IMR-90 (cell line): ENCODE data around the gene IGF1R. TPM values are rescaled to one million over a fixed set of nuclear protein-coding genes. Genes with fewer than 3 reads are reported as not detected.
A peak's percentile ranks its signal among the peaks of the same experiment; 100 is the strongest.

Source experiments
- ATAC-seq: fragments of 200-7000 bp; cut with Tn5 transposase; 2 replicates; pipeline ENCODE4 v1.9.1; 2020; ENCODE audit warnings: low read depth, mild to moderate bottlenecking, moderate library complexity
- BruUV-seq: library from RNA; stranded (reverse); fragments of 400-500 nt; replicated peaks from 2 replicates; lab custom pipeline; 2021; lab: Mats Ljungman, UMichigan
- CTCF ChIA-PET: fragments of 300-600 bp; formaldehyde crosslinking; extraction: SDS; loops from one replicate; lab custom pipeline; 2021; ENCODE audit warnings: antibody characterized with exemption; lab: Yijun Ruan, JAX
- POLR2A ChIA-PET: fragments of 300-600 bp; sonication (Branson Sonifier 250); formaldehyde crosslinking; loops from one replicate; lab custom pipeline; 2022; ENCODE audit warnings: antibody characterized with exemption; ENCODE audit not compliant: unreplicated experiment; lab: Charles Lee
- DNase-seq: peaks from one replicate; pipeline ENCODE4 v3.0.0; 2013
- H2AFZ ChIP-seq: replicated peaks from 2 replicates; pipeline ENCODE3; 2013; ENCODE audit warnings: low read length, mild to moderate bottlenecking; ENCODE audit not compliant: poor library complexity
- H2AK5ac ChIP-seq: 2 replicates; pipeline ENCODE4 v1.6.1; 2013; ENCODE audit warnings: low read depth, low read length, inconsistent platforms
- H2AK9ac ChIP-seq: replicated peaks from 2 replicates; pipeline ENCODE3; 2013; ENCODE audit warnings: mild to moderate bottlenecking, low read depth, low read length, moderate library complexity; ENCODE audit not compliant: poor library complexity
- H2BK120ac ChIP-seq: 2 replicates; pipeline ENCODE4 v1.6.1; 2013; ENCODE audit warnings: low read depth, low read length, inconsistent platforms
- H2BK15ac ChIP-seq: 3 replicates; pipeline ENCODE4 v1.6.1; 2013; ENCODE audit warnings: low read depth, low read length, inconsistent platforms
- H2BK20ac ChIP-seq: 2 replicates; pipeline ENCODE4 v1.6.1; 2013; ENCODE audit warnings: low read depth, mild to moderate bottlenecking, inconsistent platforms, low read length, moderate library complexity
- H2BK5ac ChIP-seq: 2 replicates; pipeline ENCODE4 v1.6.1; 2013; ENCODE audit warnings: mild to moderate bottlenecking, low read depth, low read length, inconsistent platforms; ENCODE audit not compliant: poor library complexity, severe bottlenecking
- H3K14ac ChIP-seq: replicated peaks from 2 replicates; pipeline ENCODE4 v1.6.1; 2013; ENCODE audit warnings: low read depth, low read length, inconsistent platforms
- H3K18ac ChIP-seq: 2 replicates; pipeline ENCODE4 v1.6.1; 2013; ENCODE audit warnings: low read depth, low read length, control low read depth
- H3K23ac ChIP-seq: 2 replicates; pipeline ENCODE4 v1.6.1; 2013; ENCODE audit warnings: low read depth, low read length, inconsistent platforms
- H3K27ac ChIP-seq: 2 replicates; pipeline ENCODE4 v1.5.1; 2013; ENCODE audit warnings: mild to moderate bottlenecking, control low read depth, low read length; ENCODE audit not compliant: insufficient read depth
- H3K27me3 ChIP-seq: 2 replicates; pipeline ENCODE4 v1.6.1; 2013; ENCODE audit warnings: low read length; ENCODE audit not compliant: control insufficient read depth, insufficient read depth
- H3K36me3 ChIP-seq: 2 replicates; pipeline ENCODE4 v1.6.1; 2013; ENCODE audit warnings: low read length, mixed read lengths; ENCODE audit not compliant: control insufficient read depth, insufficient read depth
- H3K4ac ChIP-seq: 2 replicates; pipeline ENCODE4 v1.6.1; 2013; ENCODE audit warnings: low read depth, low read length, inconsistent platforms
- H3K4me1 ChIP-seq: 2 replicates; pipeline ENCODE4 v1.6.1; 2013; ENCODE audit warnings: low read length, mixed read lengths; ENCODE audit not compliant: control insufficient read depth, insufficient read depth
- H3K4me2 ChIP-seq: 2 replicates; pipeline ENCODE4 v1.6.1; 2013; ENCODE audit warnings: low read depth, mild to moderate bottlenecking, control low read depth, low read length, moderate library complexity
- H3K4me3 ChIP-seq: 2 replicates; pipeline ENCODE4 v1.5.1; 2013; ENCODE audit warnings: low read depth, mild to moderate bottlenecking, control low read depth, low read length, moderate library complexity; ENCODE audit not compliant: insufficient read depth
- H3K56ac ChIP-seq: 2 replicates; pipeline ENCODE4 v1.6.1; 2013; ENCODE audit warnings: low read length, inconsistent platforms; ENCODE audit not compliant: insufficient read depth; ENCODE audit errors: extremely low read depth
- H3K79me1 ChIP-seq, 2 experiments: 2 replicates each; pipeline ENCODE4 v1.6.1; 2013; ENCODE audit warnings: low read length in 2 of 2, inconsistent platforms in 1 of 2, low read depth in 1 of 2
- H3K9ac ChIP-seq: 2 replicates; pipeline ENCODE4 v1.6.1; 2013; ENCODE audit warnings: low read depth, low read length, control low read depth
- H3K9me1 ChIP-seq: 2 replicates; pipeline ENCODE4 v1.6.1; 2013; ENCODE audit warnings: low read length, inconsistent platforms; ENCODE audit not compliant: insufficient read depth
- H3K9me3 ChIP-seq: 2 replicates; pipeline ENCODE4 v1.6.1; 2013; ENCODE audit warnings: low read length; ENCODE audit not compliant: control insufficient read depth, insufficient read depth
- H4K20me1 ChIP-seq: 2 replicates; pipeline ENCODE4 v1.6.1; 2013; ENCODE audit warnings: low read length, inconsistent platforms; ENCODE audit not compliant: insufficient read depth
- H4K5ac ChIP-seq: 2 replicates; pipeline ENCODE4 v1.6.1; 2013; ENCODE audit warnings: mild to moderate bottlenecking, low read depth, low read length, control low read depth
- H4K8ac ChIP-seq, 2 experiments: 2 replicates each; pipeline ENCODE4 v1.6.1; 2013; ENCODE audit warnings: low read depth in 2 of 2, low read length in 2 of 2, control low read depth in 1 of 2, inconsistent platforms in 1 of 2
- H4K91ac ChIP-seq: 2 replicates; pipeline ENCODE4 v1.6.1; 2013; ENCODE audit warnings: low read depth, low read length, inconsistent platforms; ENCODE audit not compliant: insufficient read depth
- BHLHE40 ChIP-seq: fragments of 150-350 bp; IDR thresholded peaks from 2 replicates; pipeline ENCODE4 v1.6.1; 2016; ENCODE audit warnings: mild to moderate bottlenecking, low read depth, low read length
- CEBPB ChIP-seq: IDR thresholded peaks from 2 replicates; pipeline ENCODE4 v1.6.1; 2012; ENCODE audit warnings: low read depth, low read length, improper control_type of control experiment
- FOS ChIP-seq: fragments of 150-350 bp; IDR thresholded peaks from 2 replicates; pipeline ENCODE4 v1.6.1; 2016; ENCODE audit warnings: low read depth, low read length
- MAFK ChIP-seq: IDR thresholded peaks from 2 replicates; pipeline ENCODE4 v1.6.1; 2012; ENCODE audit warnings: low read depth, low read length, improper control_type of control experiment
- MAZ ChIP-seq: IDR thresholded peaks from 2 replicates; pipeline ENCODE4 v1.6.1; 2012; ENCODE audit warnings: low read depth, mild to moderate bottlenecking, low read length, improper control_type of control experiment, moderate library complexity, borderline replicate concordance
- MXI1 ChIP-seq: IDR thresholded peaks from 2 replicates; pipeline ENCODE4 v1.6.1; 2012; ENCODE audit warnings: low read depth, mild to moderate bottlenecking, low read length, moderate library complexity, borderline replicate concordance
- NFE2L2 ChIP-seq: fragments of 150-350 bp; IDR thresholded peaks from 2 replicates; pipeline ENCODE4 v1.6.1; 2016; ENCODE audit warnings: low read depth, mild to moderate bottlenecking, low read length
- POLR2A ChIP-seq: IDR thresholded peaks from 2 replicates; pipeline ENCODE4 v1.6.1; 2012; ENCODE audit warnings: mild to moderate bottlenecking, low read depth, low read length
- RAD21 ChIP-seq: IDR thresholded peaks from 2 replicates; pipeline ENCODE4 v1.6.1; 2012; ENCODE audit warnings: low read length, improper control_type of control experiment
- RCOR1 ChIP-seq: IDR thresholded peaks from 2 replicates; pipeline ENCODE4 v1.6.1; 2012; ENCODE audit warnings: mild to moderate bottlenecking, low read length, improper control_type of control experiment; ENCODE audit not compliant: insufficient replicate concordance
- RFX5 ChIP-seq: IDR thresholded peaks from 2 replicates; pipeline ENCODE4 v1.8.0; 2012; ENCODE audit warnings: low read depth, mild to moderate bottlenecking, low read length, moderate library complexity
- SMC3 ChIP-seq: fragments of 150-350 bp; IDR thresholded peaks from 2 replicates; pipeline ENCODE4 v1.6.1; 2016; ENCODE audit warnings: low read depth, mild to moderate bottlenecking, antibody characterized with exemption, low read length, moderate library complexity
- USF2 ChIP-seq: fragments of 150-350 bp; IDR thresholded peaks from 2 replicates; pipeline ENCODE4 v1.6.1; 2017; ENCODE audit warnings: mild to moderate bottlenecking, antibody characterized with exemption, low read length, low read depth
- WGBS, 2 experiments: methylation state at CpG; one replicate each; pipeline versions ENCODE4 v1.1.5 to v1.1.7; 2013; ENCODE audit warnings: missing lambda C conversion rate in 2 of 2; ENCODE audit not compliant: insufficient read length in 1 of 2; ENCODE audit errors: extremely low coverage in 2 of 2; 5-methylcytosine and 5-hydroxymethylcytosine counted together
- dilution Hi-C: fragments of 300-500 bp; cut with HindIII; formaldehyde crosslinking; loops from one replicate; pipeline ENCODE4 v1.14.3; 2018; ENCODE audit warnings: low sequenced_read_pairs; ENCODE audit not compliant: unreplicated experiment
- in situ Hi-C: fragments of 300-500 bp; cut with MboI; formaldehyde crosslinking; loops from 3 replicates; pipeline ENCODE4 v1.14.3; 2019; ENCODE audit warnings: low sequenced_read_pairs, inconsistent platforms, mixed read lengths
- intact Hi-C: fragments of 100-400 bp; cut with micrococcal nuclease; formaldehyde crosslinking; loops from 2 replicates; pipeline ENCODE4 v1.10.0; 2022
- polyA plus RNA-seq, 3 experiments: library from polyadenylated mRNA; depleted of rRNA; stranded (reverse); fragments of >200 nt; gene quantifications; 2 replicates each; pipeline ENCODE4 v1.2.3, GENCODE V29; 2012; ENCODE audit warnings: low replicate concordance in 1 of 3
- total RNA-seq: library from RNA; depleted of rRNA; stranded (reverse); fragments of >200 nt; gene quantifications from 2 replicates; pipeline ENCODE4 v1.2.3, GENCODE V29; 2012
- TF ChIP-seq, protein P1 (sequence below): fragments of 150-350 bp; IDR thresholded peaks from 2 replicates; pipeline ENCODE4 v1.6.1; 2016; ENCODE audit warnings: low read depth, mild to moderate bottlenecking, low read length, moderate library complexity, borderline replicate concordance
- TF ChIP-seq, protein P2 (sequence below): conservative IDR thresholded peaks from 2 replicates; pipeline ENCODE4 v1.5.1; 2012; ENCODE audit warnings: mild to moderate bottlenecking, low read depth, low read length, improper control_type of control experiment

IGF1R gene
- total and polyA plus RNA-seq, 2 of the 4 experiments (the other 2 are of a cell fraction), result 24.0 to 24.9 TPM

DNA sequence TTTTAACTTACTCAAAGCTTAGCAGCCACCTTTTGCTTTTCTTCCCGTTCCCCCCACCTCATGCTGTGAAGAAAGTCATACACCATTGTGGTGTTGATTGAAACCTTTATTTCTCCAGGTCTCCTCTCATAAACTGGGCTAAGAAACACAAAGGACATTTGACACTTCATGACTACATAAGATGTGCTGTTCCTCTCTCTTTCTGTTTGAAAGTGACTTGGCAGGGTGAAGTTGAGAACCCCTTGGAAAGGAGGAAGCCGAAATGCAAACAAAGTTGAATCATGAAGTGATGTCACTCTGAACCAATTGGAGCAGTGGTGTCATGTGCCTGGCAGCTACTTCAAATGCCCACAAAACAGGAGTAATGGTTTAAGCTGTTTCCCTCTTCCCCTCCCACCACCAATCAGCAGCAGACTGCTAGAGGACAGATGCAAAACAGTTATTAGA lies 174.7 kb downstream of the IGF1R start:
- CTCF ChIA-PET, result interaction anchor here (0.6 to 0.9 kb wide), 3 partner anchors 27 to 304 kb away, joined by 3 read pairs; no protein-coding TSS in a partner anchor
- BruUV-seq, result no TSS peak
- Histone ChIP-seq H4K91ac (no peak overlapping the region), H2BK20ac (no peak overlapping the region), H2AFZ (no peak overlapping the region), H3K56ac (no peak overlapping the region; the same call in 1 of the 2 replicates), H4K8ac (peak overlapping the region in 1 of 2 experiments; percentile 33; a peak in 2 of 4 replicates), H2AK9ac (no peak overlapping the region), H3K4me3 (no peak overlapping the region; the same call in 1 of the 2 replicates), H3K27me3 (no peaks in the 10 kb centered on the region), H2BK120ac (0 out of 2 replicates have a peak overlapping the region, but pooled peaks have one; percentile 1), H3K4me2 (peak overlapping the region; percentile 79), H4K20me1 (peaks cover 38% of the 10 kb centered on the region), H2BK5ac (peak overlapping the region; percentile 75), H3K9me1 (peaks cover 7% of the 10 kb centered on the region; the same call in 1 of the 2 replicates), H3K36me3 (peaks cover 3% of the 10 kb centered on the region; the same call in 1 of the 2 replicates), H3K79me1 (peaks cover 54 to 71% of the 10 kb centered on the region in 2 experiments), H3K9ac (no peak overlapping the region), H4K5ac (no peak overlapping the region), H3K4ac (no peak overlapping the region), H2AK5ac (no peak overlapping the region), H3K18ac (no peak overlapping the region; the same call in 1 of the 2 replicates), H3K14ac (0 out of 2 replicates have a peak overlapping the region, but pooled peaks have one; percentile 41), H3K23ac (no peak overlapping the region; the same call in 1 of the 2 replicates), H3K4me1 (peaks cover 10% of the 10 kb centered on the region), H3K9me3 (peaks cover 5% of the 10 kb centered on the region), H2BK15ac (no peak overlapping the region; the same call in 2 of the 3 replicates), H3K27ac (no peak overlapping the region)
- WGBS, 2 experiments, result no CpG with 5 or more reads among the region's 2 CpGs
- in situ Hi-C loops, result no loop called here
- DNase-seq, result peak; percentile 96
- POLR2A ChIA-PET, result no interaction called here
- intact Hi-C loops, result no loop called here
- dilution Hi-C loops, result no loop called here
- ATAC-seq, result peak; percentile 98
- 0 out of 2 replicates have a peak, but pooled peaks have one; percentile 11 for TF ChIP-seq MXI1
- no peak for TF ChIP-seq RFX5
- TF ChIP-seq FOS, result no peak; the same call in 1 of the 2 replicates
- TF ChIP-seq SMC3, result 0 out of 2 replicates have a peak, but pooled peaks have one; percentile 3
- TF ChIP-seq BHLHE40, result peak; percentile 92
- peak; percentile 88 for TF ChIP-seq USF2
- TF ChIP-seq POLR2A, result no peak
- TF ChIP-seq RCOR1, result no peak
- TF ChIP-seq, protein P1, sequence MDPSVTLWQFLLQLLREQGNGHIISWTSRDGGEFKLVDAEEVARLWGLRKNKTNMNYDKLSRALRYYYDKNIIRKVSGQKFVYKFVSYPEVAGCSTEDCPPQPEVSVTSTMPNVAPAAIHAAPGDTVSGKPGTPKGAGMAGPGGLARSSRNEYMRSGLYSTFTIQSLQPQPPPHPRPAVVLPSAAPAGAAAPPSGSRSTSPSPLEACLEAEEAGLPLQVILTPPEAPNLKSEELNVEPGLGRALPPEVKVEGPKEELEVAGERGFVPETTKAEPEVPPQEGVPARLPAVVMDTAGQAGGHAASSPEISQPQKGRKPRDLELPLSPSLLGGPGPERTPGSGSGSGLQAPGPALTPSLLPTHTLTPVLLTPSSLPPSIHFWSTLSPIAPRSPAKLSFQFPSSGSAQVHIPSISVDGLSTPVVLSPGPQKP, result no peak
- no peak for TF ChIP-seq NFE2L2
- no peak for TF ChIP-seq RAD21
- 0 out of 2 replicates have a peak, but pooled peaks have one; percentile 12 for TF ChIP-seq MAZ
- TF ChIP-seq CEBPB, result peak; percentile 37; the same call in 1 of the 2 replicates
- TF ChIP-seq, protein P2, sequence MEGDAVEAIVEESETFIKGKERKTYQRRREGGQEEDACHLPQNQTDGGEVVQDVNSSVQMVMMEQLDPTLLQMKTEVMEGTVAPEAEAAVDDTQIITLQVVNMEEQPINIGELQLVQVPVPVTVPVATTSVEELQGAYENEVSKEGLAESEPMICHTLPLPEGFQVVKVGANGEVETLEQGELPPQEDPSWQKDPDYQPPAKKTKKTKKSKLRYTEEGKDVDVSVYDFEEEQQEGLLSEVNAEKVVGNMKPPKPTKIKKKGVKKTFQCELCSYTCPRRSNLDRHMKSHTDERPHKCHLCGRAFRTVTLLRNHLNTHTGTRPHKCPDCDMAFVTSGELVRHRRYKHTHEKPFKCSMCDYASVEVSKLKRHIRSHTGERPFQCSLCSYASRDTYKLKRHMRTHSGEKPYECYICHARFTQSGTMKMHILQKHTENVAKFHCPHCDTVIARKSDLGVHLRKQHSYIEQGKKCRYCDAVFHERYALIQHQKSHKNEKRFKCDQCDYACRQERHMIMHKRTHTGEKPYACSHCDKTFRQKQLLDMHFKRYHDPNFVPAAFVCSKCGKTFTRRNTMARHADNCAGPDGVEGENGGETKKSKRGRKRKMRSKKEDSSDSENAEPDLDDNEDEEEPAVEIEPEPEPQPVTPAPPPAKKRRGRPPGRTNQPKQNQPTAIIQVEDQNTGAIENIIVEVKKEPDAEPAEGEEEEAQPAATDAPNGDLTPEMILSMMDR, result no peak
- TF ChIP-seq MAFK, result peak; percentile 6; the same call in 1 of the 2 replicates
